COR-L47 (cell line): ENCODE measurements around the gene KANSL3.
A peak's percentile ranks its signal among the peaks of the same experiment; 100 is the strongest.
"Not testable (repeated sequence)": the region's sequence is repeated elsewhere in the genome, so short reads cannot be mapped to it uniquely, and the experiment has no call there.

Experiments used
- DNase-seq: peaks from one replicate; lab custom pipeline; 2025; lab: John Stamatoyannopoulos, UW

KANSL3 gene

GRCh38 chr2:96557421-96557820, 80.7 kb downstream of the KANSL3 start:
- not testable (repeated sequence) for DNase-seq

- no peak for DNase-seq
Observed at GRCh38 chr2:96556441-96557330, 81.4 kb downstream of the KANSL3 start.

- DNase-seq, result no peak
Observed at GRCh38 chr2:96555146-96555610, 82.9 kb downstream of the KANSL3 start.

GRCh38 chr2:96554293-96555145, 83.6 kb downstream of the KANSL3 start:
- DNase-seq, result no peak

GRCh38 chr2:96553957-96554292, 84.2 kb downstream of the KANSL3 start:
- not testable (repeated sequence) for DNase-seq

GRCh38 chr2:96553176-96553956, 84.7 kb downstream of the KANSL3 start:
- DNase-seq, result no peak

GRCh38 chr2:96552315-96553175, 85.6 kb downstream of the KANSL3 start:
- DNase-seq, result no peak

GRCh38 chr2:96551605-96552314, 86.4 kb downstream of the KANSL3 start:
- no peak for DNase-seq

- DNase-seq, result no peak
Observed at GRCh38 chr2:96550787-96551604, 87.1 kb downstream of the KANSL3 start.

GRCh38 chr2:96549967-96550786, 87.9 kb downstream of the KANSL3 start:
- peak; percentile 7 for DNase-seq

- DNase-seq, result no peak
Observed at GRCh38 chr2:96549466-96549785, 88.7 kb downstream of the KANSL3 start.

- DNase-seq, result no peak
Observed at GRCh38 chr2:96548558-96549465, 89.3 kb downstream of the KANSL3 start.

GRCh38 chr2:96547731-96548171, 90.4 kb downstream of the KANSL3 start:
- no peak for DNase-seq

- DNase-seq, result no peak
Observed at GRCh38 chr2:96547203-96547641, 90.9 kb downstream of the KANSL3 start.

- DNase-seq, result no peak
Observed at GRCh38 chr2:96546797-96547196, 91.3 kb downstream of the KANSL3 start.

- no peak for DNase-seq
Observed at GRCh38 chr2:96546321-96546720, 91.8 kb downstream of the KANSL3 start.
